Keratinocyte (primary cell): ENCODE data around the gene CENPP. TPM values are rescaled to one million over a fixed set of nuclear protein-coding genes. Genes with fewer than 3 reads are reported as not detected.

ENCODE experiments used
- DNase-seq: peaks from one replicate; pipeline ENCODE4 v3.0.0-alpha.2; 2011; ENCODE audit warnings: low read depth, missing footprints, low spot score
- FAIRE-seq: peaks from 2 replicates; lab custom pipeline; 2011; peaks lifted over from hg19 to GRCh38; lab: Jason Lieb, UNC
- H2AFZ ChIP-seq: 2 replicates; pipeline ENCODE4 v1.6.0; 2012; ENCODE audit warnings: low read length, control low read depth, inconsistent platforms; ENCODE audit not compliant: control insufficient read depth
- H3K27ac ChIP-seq: 2 replicates; pipeline ENCODE4 v1.5.1; 2011; ENCODE audit warnings: low read length; ENCODE audit not compliant: control insufficient read depth, insufficient read depth
- H3K27me3 ChIP-seq: 3 replicates; pipeline ENCODE4 v1.6.0; 2011; ENCODE audit warnings: low read length; ENCODE audit not compliant: control insufficient read depth, insufficient read depth; ENCODE audit errors: extremely low read depth
- H3K36me3 ChIP-seq, 2 experiments: 2 replicates in 1 of 2; 3 replicates in 1 of 2; pipeline ENCODE4 v1.5.1; 2011; ENCODE audit warnings: low read length in 2 of 2, mild to moderate bottlenecking in 1 of 2; ENCODE audit not compliant: control insufficient read depth in 2 of 2, insufficient read depth in 2 of 2; ENCODE audit errors: extremely low read depth in 1 of 2
- H3K4me1 ChIP-seq: 3 replicates; pipeline ENCODE4 v1.5.1; 2011; ENCODE audit warnings: low read length; ENCODE audit not compliant: control insufficient read depth, insufficient read depth; ENCODE audit errors: extremely low read depth
- H3K4me2 ChIP-seq: 3 replicates; pipeline ENCODE4 v1.6.0; 2011; ENCODE audit warnings: low read depth, low read length; ENCODE audit not compliant: control insufficient read depth, insufficient read depth; ENCODE audit errors: extremely low read depth
- H3K4me3 ChIP-seq, 3 experiments: fragments of 200-600 bp in 1 of 3; sonication (generic) in 1 of 3; 2 replicates in 2 of 3; 3 replicates in 1 of 3; pipeline ENCODE4 v1.5.1; 2011 to 2016; ENCODE audit warnings: low read length in 3 of 3, mild to moderate bottlenecking in 3 of 3, control low read depth in 2 of 3, inconsistent platforms in 1 of 3, low read depth in 1 of 3, mixed read lengths in 1 of 3, mixed run types in 1 of 3, moderate library complexity in 1 of 3; ENCODE audit not compliant: control insufficient read depth in 2 of 3, insufficient read depth in 2 of 3; ENCODE audit errors: extremely low read depth in 1 of 3
- H3K79me2 ChIP-seq: 2 replicates; pipeline ENCODE4 v1.6.0; 2012; ENCODE audit warnings: low read length; ENCODE audit not compliant: control insufficient read depth, insufficient read depth
- H3K9ac ChIP-seq: 3 replicates; pipeline ENCODE4 v1.6.0; 2011; ENCODE audit warnings: low read length; ENCODE audit not compliant: control insufficient read depth, insufficient read depth; ENCODE audit errors: extremely low read depth
- H3K9me1 ChIP-seq: 3 replicates; pipeline ENCODE4 v1.6.0; 2011; ENCODE audit warnings: low read length; ENCODE audit not compliant: control insufficient read depth, insufficient read depth; ENCODE audit errors: extremely low read depth
- H3K9me3 ChIP-seq: 2 replicates; pipeline ENCODE4 v1.5.1; 2012; ENCODE audit warnings: low read depth, low read length; ENCODE audit not compliant: control insufficient read depth
- H4K20me1 ChIP-seq: 3 replicates; pipeline ENCODE4 v1.6.0; 2011; ENCODE audit warnings: low read length; ENCODE audit not compliant: control insufficient read depth, insufficient read depth; ENCODE audit errors: extremely low read depth
- EZH2 ChIP-seq: IDR thresholded peaks from one replicate; pipeline ENCODE4 v1.6.1; 2012; ENCODE audit warnings: inconsistent platforms, mild to moderate bottlenecking, low read length, moderate library complexity
- dilution Hi-C: fragments of 300-500 bp; cut with MboI; formaldehyde crosslinking; loops from one replicate; pipeline ENCODE4 v1.7.0; 2020; ENCODE audit warnings: low sequenced_read_pairs; ENCODE audit not compliant: extremely low pct_ligation_motif_present
- polyA plus RNA-seq, 5 experiments: library from polyadenylated mRNA; depleted of rRNA in 3 of 5; stranded (reverse) in 3 of 5; stranded (forward) in 1 of 5; unstranded in 1 of 5; fragments of >200 nt; gene quantifications; 1 replicate in 1 of 5; 2 replicates in 3 of 5; 3 replicates in 1 of 5; pipeline versions ENCODE4 v1.2.1 to v1.2.3, GENCODE V29; 2011 to 2012; ENCODE audit warnings: missing spikeins in 2 of 5, low read depth in 1 of 5, low replicate concordance in 1 of 5
- TF ChIP-seq, protein P1 (sequence below), 3 experiments: IDR thresholded peaks in 1 of 3; conservative IDR thresholded peaks in 1 of 3; optimal IDR thresholded peaks in 1 of 3; 2 replicates in 2 of 3; 3 replicates in 1 of 3; pipeline versions ENCODE3 to v1.5.1; 2011; ENCODE audit warnings: low read length in 3 of 3, mild to moderate bottlenecking in 3 of 3, moderate library complexity in 2 of 3, control low read depth in 1 of 3, inconsistent platforms in 1 of 3; ENCODE audit not compliant: insufficient read depth in 2 of 3; ENCODE audit errors: extremely low read depth in 1 of 3

The CENPP gene
- polyA plus RNA-seq, 1 donor (not counting 4 experiments of a cell fraction or from before 2014, with no cell fraction given) = 6.7 TPM

DNA sequence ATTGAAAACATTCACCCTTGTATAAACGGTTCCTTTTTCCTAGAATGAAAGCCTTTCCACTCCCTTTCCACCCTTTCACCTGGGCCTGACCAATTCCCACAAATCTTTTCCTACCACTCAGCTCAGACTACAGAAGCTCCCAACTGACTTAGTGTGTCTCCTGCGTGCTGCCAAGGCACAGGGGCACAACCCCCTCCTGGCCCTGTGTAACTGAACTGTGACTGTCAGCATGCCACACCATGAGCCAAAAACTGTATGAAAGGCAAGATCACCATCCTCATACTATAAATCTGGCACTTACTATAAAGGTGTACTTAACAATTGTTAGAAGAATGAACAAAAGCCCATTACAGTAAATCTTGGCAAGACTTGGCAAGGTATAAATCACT lies 12.1 kb upstream of the CENPP start:
- Histone ChIP-seq H3K79me2 (peaks cover 13% of the 10 kb centered on the region), H3K27ac (peak overlapping the region; percentile 59), H3K4me1 (peaks cover 13% of the 10 kb centered on the region), H3K9me3 (no peaks in the 10 kb centered on the region), H3K4me3 (no peak overlapping the region), H3K27me3 (no peaks in the 10 kb centered on the region), H3K36me3 (peaks cover 17 to 30% of the 10 kb centered on the region in 2 experiments), H4K20me1 (no peaks in the 10 kb centered on the region), H3K4me2 (peak overlapping the region; percentile 55), H2AFZ (no peak overlapping the region), H3K9me1 (peaks cover 3% of the 10 kb centered on the region), H3K9ac (no peak overlapping the region)
- DNase-seq (no peak), FAIRE-seq (no peak)
- dilution Hi-C loops = no loop called here
- no peak for TF ChIP-seq EZH2
- TF ChIP-seq, protein P1, sequence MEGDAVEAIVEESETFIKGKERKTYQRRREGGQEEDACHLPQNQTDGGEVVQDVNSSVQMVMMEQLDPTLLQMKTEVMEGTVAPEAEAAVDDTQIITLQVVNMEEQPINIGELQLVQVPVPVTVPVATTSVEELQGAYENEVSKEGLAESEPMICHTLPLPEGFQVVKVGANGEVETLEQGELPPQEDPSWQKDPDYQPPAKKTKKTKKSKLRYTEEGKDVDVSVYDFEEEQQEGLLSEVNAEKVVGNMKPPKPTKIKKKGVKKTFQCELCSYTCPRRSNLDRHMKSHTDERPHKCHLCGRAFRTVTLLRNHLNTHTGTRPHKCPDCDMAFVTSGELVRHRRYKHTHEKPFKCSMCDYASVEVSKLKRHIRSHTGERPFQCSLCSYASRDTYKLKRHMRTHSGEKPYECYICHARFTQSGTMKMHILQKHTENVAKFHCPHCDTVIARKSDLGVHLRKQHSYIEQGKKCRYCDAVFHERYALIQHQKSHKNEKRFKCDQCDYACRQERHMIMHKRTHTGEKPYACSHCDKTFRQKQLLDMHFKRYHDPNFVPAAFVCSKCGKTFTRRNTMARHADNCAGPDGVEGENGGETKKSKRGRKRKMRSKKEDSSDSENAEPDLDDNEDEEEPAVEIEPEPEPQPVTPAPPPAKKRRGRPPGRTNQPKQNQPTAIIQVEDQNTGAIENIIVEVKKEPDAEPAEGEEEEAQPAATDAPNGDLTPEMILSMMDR (optimal IDR thresholded peaks at IDR 0.05 in 1 of 3, IDR thresholded peaks at IDR 0.05 in 1 of 3, conservative IDR thresholded peaks at IDR 0.05 in 1 of 3; ENCODE audit: extremely low read depth in 1 of 3, insufficient read depth in 2 of 3, low read length in 3 of 3) = no peak

DNA sequence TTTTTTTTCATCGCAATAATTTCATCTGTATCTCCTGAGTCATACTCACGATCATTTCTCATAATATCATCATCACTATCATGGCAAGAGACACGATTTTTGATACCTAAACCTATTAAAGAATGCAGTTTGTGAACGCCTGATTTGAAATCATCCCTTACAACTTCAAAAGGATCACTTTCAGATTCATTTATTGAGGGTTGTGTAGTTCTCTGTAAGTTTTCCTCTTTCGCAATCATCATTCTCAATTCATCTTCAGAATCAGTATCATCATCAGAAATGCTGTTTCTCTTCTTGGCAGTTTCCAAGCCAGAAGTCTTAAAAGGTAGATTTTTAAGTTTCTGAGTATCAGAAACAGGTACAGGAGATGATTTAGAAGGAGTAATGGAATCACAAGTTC lies 10.3 kb upstream of the CENPP start:
- DNase-seq (no peak), FAIRE-seq (no peak)
- Histone ChIP-seq H3K27ac (no peak overlapping the region), H3K9me3 (no peaks in the 10 kb centered on the region), H3K4me3 (no peak overlapping the region), H3K27me3 (no peaks in the 10 kb centered on the region), H3K9me1 (peaks cover 3% of the 10 kb centered on the region), H4K20me1 (no peaks in the 10 kb centered on the region), H3K9ac (no peak overlapping the region), H3K4me2 (no peak overlapping the region), H3K4me1 (peaks cover 13% of the 10 kb centered on the region), H2AFZ (no peak overlapping the region), H3K79me2 (peaks cover 13% of the 10 kb centered on the region), H3K36me3 (peaks cover 17 to 29% of the 10 kb centered on the region in 2 experiments)
- no peak for TF ChIP-seq EZH2
- TF ChIP-seq, protein P1 (optimal IDR thresholded peaks at IDR 0.05 in 1 of 3, IDR thresholded peaks at IDR 0.05 in 1 of 3, conservative IDR thresholded peaks at IDR 0.05 in 1 of 3; ENCODE audit: extremely low read depth in 1 of 3, insufficient read depth in 2 of 3, low read length in 3 of 3) = no peak
- dilution Hi-C loops = no loop called here
